CD4-positive, alpha-beta T cell (primary cell): Measurements from ENCODE around the gene TMEM132C. TPM values are rescaled to one million over a fixed set of nuclear protein-coding genes. Genes with fewer than 3 reads are reported as not detected.

Source experiments
- ATAC-seq: fragments of 200-7000 bp; cut with Tn5 transposase; one replicate; pipeline ENCODE4 v1.10.0; 2022; ENCODE audit warnings: mild to moderate bottlenecking; ENCODE audit not compliant: poor library complexity
- CTCF ChIA-PET: fragments of 350-600 bp; sonication (Branson Sonifier 250); formaldehyde crosslinking; loops from one replicate; lab custom pipeline; 2021; ENCODE audit warnings: antibody characterized with exemption, inconsistent platforms; lab: Charles Lee
- POLR2A ChIA-PET: fragments of 350-600 bp; sonication (Branson Sonifier 250); formaldehyde crosslinking; loops from one replicate; lab custom pipeline; 2021; ENCODE audit warnings: antibody characterized with exemption, inconsistent platforms; lab: Charles Lee
- DNase-seq, 14 experiments: peaks; one replicate each; pipeline ENCODE4 v3.0.0-alpha.2; 2013 to 2020; ENCODE audit warnings: mixed read lengths in 2 of 14
- H3K27ac ChIP-seq, 2 donors: one replicate each; pipeline versions ENCODE4 v1.5.1 to v1.7.0; 2013; ENCODE audit warnings: low read length in 2 of 2, low read depth in 1 of 2, mild to moderate bottlenecking in 1 of 2
- H3K27me3 ChIP-seq, 2 experiments: 1 replicate in 1 of 2; 2 replicates in 1 of 2; pipeline versions ENCODE4 v1.6.1 to v1.7.0; 2013; ENCODE audit warnings: low read length in 2 of 2, control low read depth in 1 of 2, mild to moderate bottlenecking in 1 of 2, moderate library complexity in 1 of 2; ENCODE audit not compliant: insufficient read depth in 2 of 2, control insufficient read depth in 1 of 2
- H3K36me3 ChIP-seq: one replicate; pipeline ENCODE4 v1.6.1; 2013; ENCODE audit warnings: low read length, control low read depth; ENCODE audit not compliant: insufficient read depth
- H3K4me1 ChIP-seq: one replicate; pipeline ENCODE4 v1.6.1; 2013; ENCODE audit warnings: low read length, control low read depth; ENCODE audit not compliant: insufficient read depth
- H3K4me3 ChIP-seq: one replicate; pipeline ENCODE4 v1.5.1; 2013; ENCODE audit warnings: mild to moderate bottlenecking, low read length, moderate library complexity
- H3K9me3 ChIP-seq, 2 experiments: 1 replicate in 1 of 2; 2 replicates in 1 of 2; pipeline versions ENCODE4 v1.6.1 to v1.7.0; 2013; ENCODE audit warnings: low read length in 2 of 2, mild to moderate bottlenecking in 2 of 2, control low read depth in 1 of 2, moderate library complexity in 1 of 2; ENCODE audit not compliant: control insufficient read depth in 1 of 2, insufficient read depth in 1 of 2
- H3K27ac Mint-ChIP-seq: one replicate; pipeline ENCODE4 v1.8.0; 2020; ENCODE audit warnings: mixed read lengths
- H3K27me3 Mint-ChIP-seq: one replicate; pipeline ENCODE4 v1.8.0; 2021; ENCODE audit warnings: mixed read lengths
- H3K36me3 Mint-ChIP-seq: one replicate; pipeline ENCODE4 v1.8.0; 2021; ENCODE audit warnings: low read depth, mixed read lengths
- H3K4me1 Mint-ChIP-seq: one replicate; pipeline ENCODE4 v1.8.0; 2021; ENCODE audit warnings: low read depth, mixed read lengths
- H3K4me3 Mint-ChIP-seq: one replicate; pipeline ENCODE4 v1.8.0; 2020; ENCODE audit warnings: mild to moderate bottlenecking, mixed read lengths
- H3K9me3 Mint-ChIP-seq: one replicate; pipeline ENCODE4 v1.8.0; 2020; ENCODE audit warnings: mixed read lengths
- CTCF ChIP-seq: fragments of 200-600 bp; IDR thresholded peaks from one replicate; pipeline ENCODE4 v1.8.0; 2022; ENCODE audit warnings: antibody characterized with exemption, mild to moderate bottlenecking
- intact Hi-C, 2 experiments: fragments of 100-400 bp; cut with DNase I in 1 of 2; cut with micrococcal nuclease in 1 of 2; formaldehyde crosslinking; loops; one replicate each; pipeline versions ENCODE4 v1.15.1 to v1.9.0; 2023 to 2025; cut with DNase I, micrococcal nuclease
- total RNA-seq, 174 experiments: library from RNA in 2 of 174; stranded (reverse) in 2 of 174; gene quantifications; one replicate each; pipeline ENCODE4 v1.2.3 and lab custom pipeline; 2021 to 2026

The TMEM132C gene
- total RNA-seq, 2 experiments from 2014 or later: not detected

GRCh38 chr12:128305336-128305892 is 38.4 kb downstream of the TMEM132C start:
- Histone ChIP-seq H3K9me3 (peaks cover 0 to 4% of the 10 kb centered on the region in 2 experiments), H3K27ac (no peak overlapping the region), H3K4me1 (no peaks in the 10 kb centered on the region), H3K4me3 (no peak overlapping the region), H3K27me3 (no peaks in the 10 kb centered on the region), H3K36me3 (no peaks in the 10 kb centered on the region)
- no peaks in the 10 kb centered on the region for H3K36me3 Mint-ChIP-seq
- ChIA-PET CTCF (no interaction called here), POLR2A (no interaction called here)
- no peaks in the 10 kb centered on the region for H3K4me1 Mint-ChIP-seq
- no peak for TF ChIP-seq CTCF
- no peak for DNase-seq
- H3K27me3 Mint-ChIP-seq: no peaks in the 10 kb centered on the region
- ATAC-seq: no peak
- peaks cover 8% of the 10 kb centered on the region for H3K9me3 Mint-ChIP-seq
- no peak overlapping the region for H3K27ac Mint-ChIP-seq
- intact Hi-C loops: no loop called here
- no peak overlapping the region for H3K4me3 Mint-ChIP-seq

- no peaks in the 10 kb centered on the region for H3K4me1 Mint-ChIP-seq
Observed at GRCh38 chr12:128307791-128308190, 40.8 kb downstream of the TMEM132C start.

GRCh38 chr12:128312661-128313060 is 45.7 kb downstream of the TMEM132C start:
- intact Hi-C loops: no loop called here
- no peaks in the 10 kb centered on the region for H3K36me3 Mint-ChIP-seq
- H3K4me3 ChIP-seq: no peak overlapping the region
- H3K27ac Mint-ChIP-seq: no peak overlapping the region
- H3K27ac ChIP-seq: no peak overlapping the region
- H3K4me1 ChIP-seq: no peaks in the 10 kb centered on the region
- peaks cover 6% of the 10 kb centered on the region for H3K27me3 Mint-ChIP-seq
- CTCF ChIA-PET: no interaction called here
- DNase-seq: no peak
- no peak for TF ChIP-seq CTCF
- no peaks in the 10 kb centered on the region for H3K36me3 ChIP-seq
- no peak for ATAC-seq
- no peaks in the 10 kb centered on the region for H3K4me1 Mint-ChIP-seq
- POLR2A ChIA-PET: no interaction called here
- H3K9me3 Mint-ChIP-seq: peaks cover 2% of the 10 kb centered on the region
- H3K27me3 ChIP-seq: no peaks in the 10 kb centered on the region
- peaks cover 0 to 16% of the 10 kb centered on the region in 2 experiments for H3K9me3 ChIP-seq
- no peak overlapping the region for H3K4me3 Mint-ChIP-seq

More at GRCh38 chr12:128307791-128308190, 40.8 kb downstream of the TMEM132C start:
- peaks cover 0 to 15% of the 10 kb centered on the region in 2 experiments for H3K9me3 ChIP-seq
- Mint-ChIP-seq H3K27ac (no peak overlapping the region), H3K4me3 (no peak overlapping the region), H3K27me3 (no peaks in the 10 kb centered on the region), H3K9me3 (peaks cover 8% of the 10 kb centered on the region), H3K36me3 (no peaks in the 10 kb centered on the region)
- intact Hi-C loops: no loop called here
- no peak for ATAC-seq
- no peaks in the 10 kb centered on the region for H3K27me3 ChIP-seq
- ChIA-PET POLR2A (interaction anchor here (0.6 kb wide), 1 partner anchor 1239 kb away, joined by 6 read pairs; no protein-coding TSS in a partner anchor), CTCF (no interaction called here)
- no peaks in the 10 kb centered on the region for H3K36me3 ChIP-seq
- no peak for DNase-seq
- no peak overlapping the region for H3K27ac ChIP-seq
- H3K4me3 ChIP-seq: no peak overlapping the region
- no peak for TF ChIP-seq CTCF
- H3K4me1 ChIP-seq: no peaks in the 10 kb centered on the region
